ENCODE data around the gene HIGD2A. TPM values are rescaled to one million over a fixed set of nuclear protein-coding genes. Genes with fewer than 3 reads are reported as not detected.

HIGD2A gene
- polyA plus RNA-seq, 2 of the 4 experiments (the other 2 are of a cell fraction): 102 to 205 TPM

- TF ChIP-seq, protein P1, sequence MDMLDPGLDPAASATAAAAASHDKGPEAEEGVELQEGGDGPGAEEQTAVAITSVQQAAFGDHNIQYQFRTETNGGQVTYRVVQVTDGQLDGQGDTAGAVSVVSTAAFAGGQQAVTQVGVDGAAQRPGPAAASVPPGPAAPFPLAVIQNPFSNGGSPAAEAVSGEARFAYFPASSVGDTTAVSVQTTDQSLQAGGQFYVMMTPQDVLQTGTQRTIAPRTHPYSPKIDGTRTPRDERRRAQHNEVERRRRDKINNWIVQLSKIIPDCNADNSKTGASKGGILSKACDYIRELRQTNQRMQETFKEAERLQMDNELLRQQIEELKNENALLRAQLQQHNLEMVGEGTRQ (IDR thresholded peaks at IDR 0.05): 0 out of 2 replicates have a peak, but pooled peaks have one; percentile 1
- TF ChIP-seq HOXB5 (CRISPR knock-in tag; IDR thresholded peaks at IDR 0.05): no peak
- TF ChIP-seq GATA3 (IDR thresholded peaks at IDR 0.05; ENCODE audit: borderline replicate concordance): peak; percentile 54
- TF ChIP-seq BCL3 (IDR thresholded peaks at IDR 0.05): peak; percentile 64; the same call in 2 of the 3 replicates
- no peak for TF ChIP-seq FOSL2 (IDR thresholded peaks at IDR 0.05)
- TF ChIP-seq FOSL2 (CRISPR knock-in tag; IDR thresholded peaks at IDR 0.05): no peak
Observed at GRCh38 chr5:176388444-176389134, at the start of gene HIGD2A, which contains the start of gene NOP16 (continued).

DNA sequence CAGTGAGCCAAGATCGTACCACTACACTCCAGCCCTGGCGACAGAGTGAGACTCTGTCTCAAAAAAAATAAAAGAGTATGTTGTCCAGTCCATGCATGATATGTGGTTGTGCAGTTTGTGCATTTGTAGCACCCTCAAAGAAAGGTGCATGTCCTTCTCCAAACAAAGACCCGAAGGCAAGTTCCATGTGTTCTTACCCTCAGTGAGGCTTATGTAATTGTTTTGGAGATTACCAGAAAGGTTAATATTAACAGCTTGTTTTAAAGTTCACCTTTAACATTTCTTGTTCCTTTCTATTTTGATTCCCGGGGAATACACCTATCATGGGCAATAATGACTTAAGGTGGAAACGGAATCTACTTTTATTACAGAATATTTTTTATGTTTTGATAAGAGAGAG, 49.2 kb upstream of the HIGD2A start:
- 87% methylated on average over 5 of the region's 5 CpGs for WGBS (ENCODE audit: missing lambda C conversion rate)
- ATAC-seq (no peak), DNase-seq (ENCODE audit: low read depth in 1 of 2, low spot score in 1 of 2) (no peak), FAIRE-seq (no peak)
- no peak overlapping the region for H3K4me3 ChIP-seq
- no peak overlapping the region for H3K4me2 ChIP-seq
- H3K4me1 ChIP-seq: no peaks in the 10 kb centered on the region
- TF ChIP-seq, protein P2, sequence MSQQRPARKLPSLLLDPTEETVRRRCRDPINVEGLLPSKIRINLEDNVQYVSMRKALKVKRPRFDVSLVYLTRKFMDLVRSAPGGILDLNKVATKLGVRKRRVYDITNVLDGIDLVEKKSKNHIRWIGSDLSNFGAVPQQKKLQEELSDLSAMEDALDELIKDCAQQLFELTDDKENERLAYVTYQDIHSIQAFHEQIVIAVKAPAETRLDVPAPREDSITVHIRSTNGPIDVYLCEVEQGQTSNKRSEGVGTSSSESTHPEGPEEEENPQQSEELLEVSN (IDR thresholded peaks at IDR 0.05; ENCODE audit: borderline replicate concordance, low read depth): no peak
- no peak for TF ChIP-seq ZSCAN20 (CRISPR knock-in tag; IDR thresholded peaks at IDR 0.05)
- ChIA-PET POLR2A (no interaction called here), CTCF (no interaction called here)
- H3K27ac ChIP-seq: no peak overlapping the region
- H3K9me3 ChIP-seq: peaks cover 2% of the 10 kb centered on the region; the same call in 1 of the 3 replicates

DNA sequence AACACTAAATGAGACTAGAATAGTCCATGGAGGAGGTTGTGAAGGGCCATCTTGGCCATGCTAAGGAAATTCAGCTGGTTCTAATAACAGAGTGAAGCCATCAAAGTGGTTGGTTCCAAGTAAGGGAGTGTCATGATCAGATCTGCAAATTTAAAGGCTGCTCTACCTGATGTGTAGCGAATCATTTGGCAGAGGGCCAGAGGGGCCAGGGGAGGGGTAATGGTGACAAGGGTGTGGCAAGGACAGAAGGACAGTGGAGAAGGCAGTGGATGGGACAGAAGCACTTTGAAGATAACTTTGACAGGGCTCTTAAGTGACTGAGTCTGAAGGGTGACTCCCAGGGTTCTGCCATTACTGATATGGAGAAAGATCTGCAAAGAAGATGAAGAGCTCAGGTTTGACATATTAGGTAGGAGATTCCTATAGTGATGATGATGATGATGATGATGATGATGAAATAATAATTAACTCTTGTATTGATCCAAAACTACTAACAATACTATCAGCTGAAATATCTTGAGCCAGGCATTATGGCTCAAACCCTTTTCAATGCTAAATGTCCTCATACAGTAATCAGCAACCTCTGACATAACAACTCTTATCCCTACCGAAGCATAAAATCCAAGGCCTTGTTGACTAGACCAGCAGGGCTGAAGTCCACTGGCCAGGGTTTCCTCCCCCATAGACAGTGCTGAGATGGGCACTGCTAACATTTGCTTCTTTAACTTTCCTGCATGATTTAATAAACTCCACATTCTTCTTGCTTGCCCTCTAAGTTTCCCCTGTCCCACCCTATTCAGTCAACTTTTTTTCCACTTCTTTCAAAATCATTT, 47.0 kb upstream of the HIGD2A start:
- Histone ChIP-seq H3K4me1 (no peaks in the 10 kb centered on the region), H3K9me3 (no peaks in the 10 kb centered on the region), H3K4me2 (no peak overlapping the region), H3K27ac (no peak overlapping the region), H3K4me3 (no peak overlapping the region)
- 92% methylated on average over 2 of the region's 2 CpGs for WGBS (ENCODE audit: missing lambda C conversion rate)
- DNase-seq (ENCODE audit: low read depth in 1 of 2, low spot score in 1 of 2) (no peak), ATAC-seq (no peak), FAIRE-seq (no peak)
- TF ChIP-seq MAFK (IDR thresholded peaks at IDR 0.05; ENCODE audit: partially characterized antibody) (no peak), CTCF (IDR thresholded peaks at IDR 0.05) (no peak), CEBPB (IDR thresholded peaks at IDR 0.05) (no peak), RCOR1 (IDR thresholded peaks at IDR 0.05; ENCODE audit: low read depth, low read length) (no peak), BCL3 (IDR thresholded peaks at IDR 0.05) (no peak)
- TF ChIP-seq, protein P2 (IDR thresholded peaks at IDR 0.05; ENCODE audit: borderline replicate concordance, low read depth): no peak
- TF ChIP-seq, protein P1 (IDR thresholded peaks at IDR 0.05): no peak
- CTCF ChIA-PET: no interaction called here
- POLR2A ChIA-PET: no interaction called here
